C4-2B (cell line): Measurements from ENCODE around the gene NAB1.

Source experiments
- ZFX ChIP-seq: fragments of 450-650 bp; IDR thresholded peaks from 2 replicates; pipeline ENCODE4 v1.6.1; 2017
- TF ChIP-seq, protein P1 (sequence below): fragments of 450-650 bp; conservative IDR thresholded peaks from 2 replicates; pipeline ENCODE4 v1.5.1; 2017; ENCODE audit warnings: mild to moderate bottlenecking

GRCh38 chr2:190600293-190601103 is 48.4 kb upstream of the NAB1 start:
- TF ChIP-seq, protein P1, sequence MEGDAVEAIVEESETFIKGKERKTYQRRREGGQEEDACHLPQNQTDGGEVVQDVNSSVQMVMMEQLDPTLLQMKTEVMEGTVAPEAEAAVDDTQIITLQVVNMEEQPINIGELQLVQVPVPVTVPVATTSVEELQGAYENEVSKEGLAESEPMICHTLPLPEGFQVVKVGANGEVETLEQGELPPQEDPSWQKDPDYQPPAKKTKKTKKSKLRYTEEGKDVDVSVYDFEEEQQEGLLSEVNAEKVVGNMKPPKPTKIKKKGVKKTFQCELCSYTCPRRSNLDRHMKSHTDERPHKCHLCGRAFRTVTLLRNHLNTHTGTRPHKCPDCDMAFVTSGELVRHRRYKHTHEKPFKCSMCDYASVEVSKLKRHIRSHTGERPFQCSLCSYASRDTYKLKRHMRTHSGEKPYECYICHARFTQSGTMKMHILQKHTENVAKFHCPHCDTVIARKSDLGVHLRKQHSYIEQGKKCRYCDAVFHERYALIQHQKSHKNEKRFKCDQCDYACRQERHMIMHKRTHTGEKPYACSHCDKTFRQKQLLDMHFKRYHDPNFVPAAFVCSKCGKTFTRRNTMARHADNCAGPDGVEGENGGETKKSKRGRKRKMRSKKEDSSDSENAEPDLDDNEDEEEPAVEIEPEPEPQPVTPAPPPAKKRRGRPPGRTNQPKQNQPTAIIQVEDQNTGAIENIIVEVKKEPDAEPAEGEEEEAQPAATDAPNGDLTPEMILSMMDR = no peak
- TF ChIP-seq ZFX = no peak
